ENCODE results near the gene DPEP3. TPM values are rescaled to one million over a fixed set of nuclear protein-coding genes. Genes with fewer than 3 reads are reported as not detected.

DPEP3 gene
- total RNA-seq, 1 donor from 2014 or later, result not detected

DNA sequence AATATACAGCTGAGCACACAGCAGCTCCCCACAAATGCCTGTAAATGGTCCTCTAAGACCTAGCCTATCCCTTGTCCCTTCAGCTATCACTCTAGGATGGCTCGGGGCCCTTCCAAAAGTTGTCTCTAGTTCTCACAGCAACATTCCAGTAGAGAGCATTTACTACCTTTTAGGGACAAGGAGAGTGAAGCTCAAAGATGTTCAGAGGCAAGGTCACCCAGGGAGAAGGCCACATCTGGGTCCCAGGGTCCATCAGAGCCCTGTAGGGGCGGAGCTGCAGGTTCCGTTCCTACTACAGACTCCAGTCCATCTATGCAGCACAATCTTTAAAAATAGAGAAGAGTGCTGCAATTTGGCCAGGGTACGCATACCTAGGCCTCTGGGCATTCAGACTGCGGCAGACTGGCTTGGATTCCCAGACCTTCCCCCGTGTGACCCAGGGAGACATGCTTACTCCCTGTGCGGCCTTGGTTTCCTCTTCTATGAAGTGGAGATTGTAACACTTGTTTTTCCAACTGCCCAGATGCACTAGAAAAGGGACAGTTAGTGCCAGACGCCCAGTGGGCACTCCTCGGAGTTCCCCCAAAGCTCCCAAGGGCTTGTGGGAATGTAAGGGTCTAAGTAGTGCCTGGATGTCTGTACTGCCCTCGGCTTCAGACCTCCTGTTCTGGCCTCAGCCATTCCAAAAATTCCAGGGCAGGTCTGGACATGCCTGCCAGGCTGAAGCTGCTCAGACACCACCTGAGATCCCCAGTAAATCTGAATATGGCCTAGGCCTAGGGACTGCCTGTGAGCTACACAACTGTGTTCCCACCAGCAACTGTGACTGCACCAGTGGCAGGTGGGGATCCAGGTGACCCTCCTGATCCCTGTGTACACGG lies 14.4 kb downstream of the DPEP3 start:
- no peak for TF ChIP-seq CTCF (IDR thresholded peaks at IDR 0.05; ENCODE audit: insufficient read depth, low read length, severe bottlenecking)
- no peaks in the 10 kb centered on the region for H3K27me3 ChIP-seq (ENCODE audit: control insufficient read depth, insufficient read depth, low read length)
- DNase-seq (ENCODE audit: low read depth) (peak; percentile 72), FAIRE-seq (no peak)
- peaks cover 13% of the 10 kb centered on the region for H3K36me3 ChIP-seq (ENCODE audit: control insufficient read depth, insufficient read depth, low read length)
- peak overlapping the region; percentile 87 for H3K4me3 ChIP-seq (ENCODE audit: low read depth, low read length)

GRCh38 chr16:67964477-67965131 lies 15.7 kb downstream of the DPEP3 start:
- FAIRE-seq (no peak), DNase-seq (ENCODE audit: low read depth) (no peak)
- H3K27me3 ChIP-seq (ENCODE audit: control insufficient read depth, insufficient read depth, low read length), result no peaks in the 10 kb centered on the region
- no peak overlapping the region for H3K4me3 ChIP-seq (ENCODE audit: low read depth, low read length)
- TF ChIP-seq CTCF (IDR thresholded peaks at IDR 0.05; ENCODE audit: insufficient read depth, low read length, severe bottlenecking), result no peak
- peaks cover 24% of the 10 kb centered on the region for H3K36me3 ChIP-seq (ENCODE audit: control insufficient read depth, insufficient read depth, low read length)

- H3K27me3 ChIP-seq (ENCODE audit: control insufficient read depth, insufficient read depth, low read length), result no peaks in the 10 kb centered on the region
- FAIRE-seq (no peak), DNase-seq (ENCODE audit: low read depth) (no peak)
- no peak overlapping the region for H3K4me3 ChIP-seq (ENCODE audit: low read depth, low read length)
- TF ChIP-seq CTCF (IDR thresholded peaks at IDR 0.05; ENCODE audit: insufficient read depth, low read length, severe bottlenecking), result no peak
- peaks cover 32% of the 10 kb centered on the region for H3K36me3 ChIP-seq (ENCODE audit: control insufficient read depth, insufficient read depth, low read length)
Measured at GRCh38 chr16:67963662-67964321, 16.5 kb downstream of the DPEP3 start.

- DNase-seq (ENCODE audit: low read depth), result no peak
- H3K27me3 ChIP-seq (ENCODE audit: control insufficient read depth, insufficient read depth, low read length), result no peaks in the 10 kb centered on the region
- no peak overlapping the region for H3K4me3 ChIP-seq (ENCODE audit: low read depth, low read length)
- TF ChIP-seq CTCF (IDR thresholded peaks at IDR 0.05; ENCODE audit: insufficient read depth, low read length, severe bottlenecking), result no peak
- H3K36me3 ChIP-seq (ENCODE audit: control insufficient read depth, insufficient read depth, low read length), result peaks cover 37% of the 10 kb centered on the region
- FAIRE-seq, result no peak
Measured at GRCh38 chr16:67963292-67963661, 17.0 kb downstream of the DPEP3 start.

DNA sequence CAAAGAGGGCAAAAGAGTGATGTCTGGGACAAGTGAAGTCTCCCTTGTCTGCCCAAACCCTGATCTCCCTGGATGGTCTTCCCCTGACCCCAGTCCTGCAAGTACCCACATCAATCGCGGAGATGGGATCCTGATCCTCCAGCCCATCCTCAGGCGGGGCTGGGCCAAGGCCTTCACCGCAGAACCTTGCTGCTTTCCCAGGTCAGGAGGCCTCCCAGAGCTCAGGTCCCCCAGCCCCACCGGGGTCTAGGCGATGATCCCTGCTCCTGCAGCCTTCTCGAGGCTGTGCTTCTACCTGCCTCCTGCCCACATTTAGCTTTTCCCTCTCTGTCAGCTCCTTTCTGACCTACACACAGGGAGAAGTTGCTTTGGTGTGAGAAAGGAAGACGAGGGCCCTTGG lies 18.2 kb downstream of the DPEP3 start:
- Histone ChIP-seq H3K4me3 (ENCODE audit: low read depth, low read length) (no peak overlapping the region), H3K27me3 (ENCODE audit: control insufficient read depth, insufficient read depth, low read length) (no peaks in the 10 kb centered on the region), H3K36me3 (ENCODE audit: control insufficient read depth, insufficient read depth, low read length) (peaks cover 45% of the 10 kb centered on the region)
- TF ChIP-seq CTCF (IDR thresholded peaks at IDR 0.05; ENCODE audit: insufficient read depth, low read length, severe bottlenecking), result no peak
- FAIRE-seq (no peak), DNase-seq (ENCODE audit: low read depth) (no peak)
